Measurements from ENCODE around the gene SPTLC2.

SPTLC2 gene

GRCh38 chr14:77623201-77623600 is 6.8 kb upstream of the SPTLC2 start:
- no peak for DNase-seq (ENCODE audit: low spot score)

DNA sequence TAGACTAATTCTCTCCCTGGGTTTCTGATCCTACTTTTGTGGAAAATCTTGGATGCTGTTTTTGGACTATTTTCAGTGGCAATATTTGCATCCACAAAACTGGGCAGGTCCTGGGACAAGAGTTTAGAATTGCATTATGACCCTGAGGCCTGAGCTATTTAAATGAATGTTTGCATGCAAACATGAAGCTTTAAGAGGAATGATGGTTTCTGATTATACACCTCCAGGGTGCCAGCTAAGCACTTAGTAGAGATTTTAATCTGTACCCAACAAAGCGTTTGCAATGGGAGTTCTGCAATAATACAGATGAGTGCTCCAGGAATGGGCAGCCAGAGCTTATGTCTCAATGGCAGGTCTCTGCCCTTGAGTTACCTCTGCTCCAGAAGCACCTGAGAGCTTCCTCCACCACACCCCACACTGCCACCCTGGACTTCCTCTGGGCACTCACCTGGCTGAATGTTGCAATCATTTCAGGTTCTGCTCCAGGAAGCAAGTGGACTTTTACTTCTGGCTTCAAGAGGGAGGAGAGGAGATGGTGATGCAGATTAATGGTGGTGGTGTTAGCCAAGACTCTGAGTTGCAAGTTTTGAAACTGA is 6.0 kb upstream of the SPTLC2 start:
- DNase-seq (ENCODE audit: low spot score) = no peak

DNA sequence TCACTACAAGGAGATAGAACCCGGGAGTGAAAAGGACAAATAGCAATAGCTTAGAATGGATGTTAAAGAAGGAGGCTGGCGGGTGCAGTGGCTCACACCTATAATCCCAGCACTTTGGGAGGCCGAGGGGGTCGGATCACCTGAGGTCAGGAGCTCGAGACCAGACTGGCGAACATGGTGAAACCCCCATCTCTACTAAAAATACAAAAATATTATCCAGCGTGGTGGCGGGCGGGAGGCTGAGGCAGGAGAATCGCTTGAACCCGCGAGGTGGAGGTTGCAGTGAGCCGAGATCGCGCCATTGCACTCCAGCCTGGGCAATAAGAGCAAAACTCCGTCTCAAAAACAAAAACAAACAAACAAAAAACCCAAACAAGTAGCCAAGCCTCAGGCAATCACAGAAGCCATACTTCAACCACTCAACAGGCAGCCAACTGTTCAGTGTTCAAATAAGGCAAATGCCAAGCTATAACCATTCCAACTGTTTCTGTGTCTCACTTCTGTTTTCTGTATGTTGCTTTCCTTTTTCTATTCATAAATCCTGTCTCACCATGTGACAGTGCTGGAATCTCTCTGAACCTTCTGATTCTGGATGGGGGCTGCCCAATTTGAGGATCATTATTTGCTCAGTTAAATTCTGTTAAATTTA is 3.9 kb upstream of the SPTLC2 start:
- no peak for DNase-seq (ENCODE audit: low spot score)

- no peak for DNase-seq (ENCODE audit: low spot score)
These were observed 2.0 kb upstream of the SPTLC2 start for GRCh38 chr14:77618381-77618970.

DNA sequence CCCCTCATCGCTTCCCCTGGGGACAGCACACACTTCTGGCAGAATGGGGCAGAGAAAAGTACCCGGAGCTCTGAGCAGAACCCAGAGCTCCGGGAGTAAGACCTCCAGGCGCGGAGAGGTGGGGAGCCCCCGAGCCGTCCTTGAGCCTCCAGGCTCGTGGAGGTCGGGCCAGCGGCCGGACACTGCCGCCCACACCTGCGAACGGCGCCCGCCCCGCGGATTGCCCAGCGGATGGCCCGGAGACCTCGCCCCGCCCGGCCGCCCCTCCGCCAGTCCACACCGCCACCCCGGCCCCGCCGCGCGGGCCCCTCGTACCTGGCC is 344 bp downstream of the SPTLC2 start:
- DNase-seq (ENCODE audit: low spot score) = no peak

DNA sequence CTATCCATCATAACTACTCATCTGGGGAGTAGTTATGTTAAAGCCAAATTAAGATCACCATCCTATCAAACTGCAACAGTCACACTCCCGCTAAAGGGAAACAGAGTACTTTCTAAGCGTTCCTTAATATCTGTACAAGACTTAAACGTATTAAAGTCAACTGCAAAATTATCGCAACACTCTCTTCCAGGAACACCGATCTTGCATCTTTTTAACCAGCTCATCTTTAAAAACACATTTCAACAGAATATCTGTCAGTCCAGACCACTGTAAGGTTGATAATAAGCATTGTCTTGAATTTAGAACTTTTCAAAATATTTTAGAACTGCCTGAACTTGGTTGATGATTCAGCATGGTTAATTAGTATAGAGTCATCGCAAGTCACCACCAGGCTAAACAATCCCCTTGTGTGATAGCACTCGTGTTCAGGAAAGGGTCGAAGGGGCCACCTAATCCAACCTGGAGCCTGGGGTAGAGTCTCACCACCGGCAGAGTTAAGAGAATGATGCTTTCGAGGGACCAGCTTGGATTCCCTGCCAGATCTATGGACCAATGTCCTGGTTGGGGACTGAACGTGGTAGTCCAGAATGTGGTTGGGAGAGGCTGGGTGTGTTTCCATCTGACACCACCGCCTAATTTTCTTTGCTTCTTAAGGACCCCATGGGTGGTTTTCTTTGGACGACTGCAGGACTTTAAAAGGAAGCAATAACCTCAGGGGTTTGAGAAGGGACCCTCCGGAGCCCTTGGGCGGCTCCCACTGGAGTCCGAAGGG is 890 bp downstream of the SPTLC2 start:
- DNase-seq (ENCODE audit: low spot score) = no peak

- DNase-seq (ENCODE audit: low spot score) = no peak
These were observed 3.2 kb downstream of the SPTLC2 start for GRCh38 chr14:77613201-77613600.

DNA sequence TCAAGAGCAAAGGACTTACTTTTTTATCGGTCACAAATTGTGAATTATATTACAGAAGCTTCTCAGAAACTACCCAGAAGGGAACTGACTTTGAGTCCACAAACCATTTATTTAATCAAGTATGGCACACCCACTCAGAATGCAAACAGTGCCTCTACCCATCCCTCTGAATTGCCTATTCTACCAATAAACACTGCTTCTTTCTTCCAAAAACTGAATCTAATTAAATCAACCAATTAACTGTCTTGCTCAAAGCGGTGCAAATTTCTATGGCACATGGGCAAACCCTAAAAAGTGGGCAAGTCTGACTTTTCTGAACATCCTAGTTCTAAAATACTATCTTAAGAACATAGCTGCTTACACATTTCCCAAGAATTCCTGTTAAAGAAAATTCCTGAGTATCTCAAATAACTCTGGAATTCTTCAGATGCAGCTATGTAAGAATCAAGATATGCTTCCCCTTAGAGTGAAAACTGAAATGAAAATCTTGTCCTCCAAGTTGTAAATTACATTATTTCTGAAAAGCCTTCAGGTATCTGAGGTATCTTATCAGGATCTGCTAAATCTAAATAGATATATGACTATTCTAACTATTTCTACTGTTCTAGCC is 4.3 kb downstream of the SPTLC2 start:
- no peak for DNase-seq (ENCODE audit: low spot score)

- DNase-seq (ENCODE audit: low spot score) = no peak
These were observed 5.9 kb downstream of the SPTLC2 start for GRCh38 chr14:77610553-77610952.

DNA sequence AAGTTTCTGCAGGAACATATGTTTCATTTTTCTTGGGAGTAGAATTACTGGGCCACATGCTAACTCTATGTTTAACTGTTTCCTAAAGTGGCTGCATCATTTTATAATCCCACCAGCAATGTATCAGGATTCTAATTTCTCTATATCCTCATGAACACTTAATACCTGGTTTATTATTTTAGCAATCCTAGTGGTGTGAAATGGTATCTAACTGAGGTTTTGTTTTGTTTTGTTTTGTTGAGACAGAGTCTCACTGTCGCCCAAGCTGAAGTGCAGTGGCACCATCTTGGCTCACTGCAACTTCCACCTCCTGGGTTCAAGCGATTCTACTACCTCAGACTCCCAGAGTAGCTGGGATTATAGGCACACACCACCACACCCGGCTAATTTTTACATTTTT is 6.5 kb downstream of the SPTLC2 start:
- no peak for DNase-seq (ENCODE audit: low spot score)

- DNase-seq (ENCODE audit: low spot score) = no peak
These were observed 8.6 kb downstream of the SPTLC2 start for GRCh38 chr14:77607741-77608302.

DNA sequence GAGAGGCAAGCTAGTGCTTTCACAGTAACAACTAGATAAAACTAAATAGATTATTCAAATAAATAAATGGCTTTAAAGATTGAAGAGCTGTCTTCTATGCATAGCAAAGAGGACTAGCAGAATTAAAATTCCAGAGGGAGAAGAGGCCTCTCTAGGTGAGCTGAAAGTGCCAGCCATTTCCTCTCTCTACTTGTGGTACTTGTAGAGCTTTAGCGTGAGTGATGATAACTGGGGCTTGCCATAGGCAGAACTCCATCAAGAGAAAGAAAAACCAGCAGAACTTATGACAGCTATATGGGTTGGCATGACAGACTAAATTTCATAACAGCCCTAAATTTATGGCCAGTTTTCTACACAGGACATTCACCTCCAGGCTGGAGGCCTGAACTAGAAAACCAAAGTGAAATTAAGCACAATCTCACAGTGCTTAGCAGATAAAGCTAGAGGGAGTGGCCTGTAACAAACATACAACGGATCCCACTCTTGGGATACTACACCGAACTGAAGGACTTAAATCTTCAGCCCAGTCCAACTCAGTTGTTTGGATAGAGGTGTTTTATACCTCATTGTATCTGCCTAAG is 11.0 kb downstream of the SPTLC2 start:
- no peak for DNase-seq (ENCODE audit: low spot score)

DNA sequence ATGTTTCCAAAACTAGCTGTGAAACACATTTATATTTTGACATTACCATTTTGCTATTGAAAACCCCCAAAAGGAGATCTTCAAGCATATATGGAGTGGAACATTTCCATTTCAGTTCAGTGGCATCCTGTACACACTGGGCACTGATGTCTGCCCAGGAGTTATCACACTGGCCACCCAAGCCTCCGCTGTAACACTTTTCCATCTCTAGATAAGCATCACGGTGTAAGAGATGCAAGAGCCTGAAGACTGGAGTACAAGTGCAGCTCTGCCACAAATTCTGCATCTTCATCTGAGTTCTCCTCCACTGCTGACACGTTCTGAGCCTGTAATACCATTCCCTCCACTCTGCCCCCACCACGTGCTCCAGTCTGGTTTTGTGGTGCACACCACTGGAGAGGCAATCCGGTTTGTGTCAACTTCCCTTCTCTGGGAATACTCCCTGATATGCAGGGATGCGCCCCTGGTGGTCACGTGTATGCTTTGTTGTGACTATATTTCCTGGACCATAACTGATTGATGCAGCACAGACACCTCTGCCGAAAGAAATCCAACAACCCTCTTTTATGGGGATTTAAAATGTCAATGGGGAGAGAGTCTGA is 12.7 kb downstream of the SPTLC2 start:
- no peak for DNase-seq (ENCODE audit: low spot score)

DNA sequence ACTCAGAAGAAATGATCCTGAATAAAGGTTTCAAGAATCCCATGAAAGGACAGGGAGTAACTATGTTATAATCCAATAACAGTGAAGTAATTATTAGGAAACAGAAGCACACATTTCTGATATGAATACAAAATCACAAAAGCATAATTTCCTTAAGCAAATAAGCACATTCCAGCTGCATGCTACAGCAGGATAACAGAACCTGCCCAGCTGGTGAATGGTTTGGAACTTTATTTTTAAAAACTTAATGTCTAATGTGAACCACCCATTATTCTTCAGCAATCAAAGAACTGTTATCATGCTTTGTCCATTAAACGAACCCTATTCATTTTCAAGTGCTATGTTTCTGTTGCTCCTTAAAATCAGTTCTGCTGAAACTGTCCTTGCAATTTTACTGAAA is 13.4 kb downstream of the SPTLC2 start:
- no peak for DNase-seq (ENCODE audit: low spot score)

- no peak for DNase-seq (ENCODE audit: low spot score)
These were observed 14.4 kb downstream of the SPTLC2 start for GRCh38 chr14:77601846-77602619.

- DNase-seq (ENCODE audit: low spot score) = no peak
These were observed 16.5 kb downstream of the SPTLC2 start for GRCh38 chr14:77599889-77600288.

DNA sequence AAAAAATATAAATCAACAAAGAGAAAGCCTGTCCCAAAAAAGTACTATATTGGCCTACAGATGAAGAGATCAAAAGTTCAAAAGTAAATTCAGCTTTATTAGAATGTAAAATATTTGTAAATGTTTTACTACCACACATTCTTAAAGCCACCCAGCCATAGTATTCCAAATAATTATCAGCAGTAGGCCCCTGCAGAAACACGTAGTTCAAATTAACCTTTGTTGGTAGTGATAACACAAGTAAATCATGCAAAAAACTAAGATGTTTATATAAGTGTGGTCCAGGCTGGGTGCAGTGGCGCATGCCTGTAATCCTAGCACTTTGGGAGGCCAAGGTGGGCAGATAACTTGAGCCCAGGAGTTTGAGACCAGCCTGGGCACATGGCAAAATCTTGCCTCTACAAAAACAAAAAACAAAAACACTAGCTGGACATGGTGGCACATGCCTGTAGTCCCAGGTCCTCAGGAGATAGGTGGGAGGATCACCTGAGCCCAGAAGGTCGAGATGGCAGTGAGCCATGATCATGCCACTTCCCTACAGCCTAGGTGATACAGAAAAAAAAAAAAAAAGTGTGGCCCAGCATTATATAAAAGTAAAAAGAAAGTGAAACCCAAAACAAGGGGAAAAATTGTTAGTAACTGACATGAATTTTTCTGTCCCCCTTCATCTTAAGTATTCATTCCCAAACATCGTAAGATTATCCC is 17.9 kb downstream of the SPTLC2 start:
- no peak for DNase-seq (ENCODE audit: low spot score)

DNA sequence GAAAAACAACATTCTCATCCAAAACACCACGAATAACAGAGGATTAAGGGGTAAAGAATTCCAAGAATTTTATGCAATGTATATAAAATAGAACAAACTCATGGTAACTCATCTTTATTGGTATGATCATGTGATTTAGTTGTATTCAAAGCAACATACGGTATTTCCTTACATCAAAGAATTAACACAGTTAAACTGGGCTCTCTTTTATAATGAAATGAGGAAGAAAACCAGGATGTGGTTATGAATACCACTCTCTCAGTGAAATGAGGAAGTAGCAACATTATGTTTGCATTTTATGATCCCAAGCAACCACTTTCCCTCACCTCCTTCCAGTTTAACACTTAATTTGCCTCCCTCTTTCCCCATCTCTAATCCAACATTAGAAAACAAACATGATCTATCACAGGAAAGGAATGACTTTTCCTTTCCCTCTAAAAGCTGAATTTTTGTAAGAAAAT is 22.9 kb downstream of the SPTLC2 start:
- no peak for DNase-seq (ENCODE audit: low spot score)

DNA sequence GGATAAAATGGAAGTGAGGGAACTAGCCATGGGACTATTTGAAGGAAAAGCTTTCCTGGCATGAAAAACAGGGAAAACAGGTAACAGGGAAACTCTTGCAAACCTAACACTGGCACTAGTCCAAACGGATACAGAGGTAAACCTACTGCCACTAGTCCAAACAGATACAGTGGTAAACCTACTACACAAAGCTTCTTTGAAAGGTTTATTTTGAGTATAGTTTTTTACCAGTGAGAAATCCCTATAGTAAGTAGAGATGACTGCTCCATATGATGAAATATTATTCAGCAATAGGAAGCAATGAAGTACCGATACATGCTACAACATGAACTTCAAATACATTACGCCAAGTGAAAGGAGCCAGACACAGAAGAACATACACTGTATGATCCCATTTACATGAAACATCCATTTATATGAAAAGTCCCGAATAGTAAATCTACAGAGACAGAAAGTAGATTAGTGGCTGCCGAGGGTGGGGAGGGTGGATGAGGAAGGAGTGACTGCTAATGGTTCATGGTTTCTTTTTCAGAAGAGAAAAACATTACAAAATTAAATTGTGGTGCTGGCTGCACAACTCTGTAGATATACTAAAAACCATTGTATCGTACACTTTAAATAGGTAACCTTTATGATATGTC is 25.5 kb downstream of the SPTLC2 start:
- DNase-seq (ENCODE audit: low spot score) = no peak

DNA sequence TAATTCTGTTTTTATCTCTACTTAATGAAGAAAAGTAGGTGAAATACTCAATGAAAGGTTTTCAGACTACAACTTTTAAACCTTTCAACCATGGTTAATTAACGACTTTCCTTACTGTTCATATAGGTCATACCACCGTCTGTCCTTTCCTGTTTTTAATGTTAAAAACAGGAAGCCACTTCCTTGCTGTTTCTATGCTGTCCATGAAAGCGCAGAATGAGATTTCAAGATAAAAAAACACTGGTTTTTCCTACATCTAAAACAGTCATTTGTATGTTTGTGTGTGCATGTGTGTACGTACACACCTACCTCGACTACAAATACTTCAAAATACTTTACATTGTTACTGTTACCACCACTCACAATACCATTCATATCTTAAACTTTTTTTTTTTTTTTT is 27.3 kb downstream of the SPTLC2 start:
- DNase-seq (ENCODE audit: low spot score) = no peak
